Calu3 (cell line): ENCODE measurements around the gene BMP2. TPM values are rescaled to one million over a fixed set of nuclear protein-coding genes. Genes with fewer than 3 reads are reported as not detected.

Experiments used
- BruUV-seq: library from RNA; stranded (reverse); fragments of 400-500 nt; replicated peaks from 2 replicates; lab custom pipeline; 2021; lab: Mats Ljungman, UMichigan
- CTCF ChIA-PET: fragments of 300-600 bp; sonication (Branson Sonifier 250); formaldehyde crosslinking; loops from one replicate; lab custom pipeline; 2022; ENCODE audit warnings: antibody characterized with exemption; lab: Charles Lee
- DNase-seq: peaks from one replicate; pipeline ENCODE4 v3.0.0; 2022
- H3K27ac Mint-ChIP-seq: one replicate; pipeline ENCODE4 v1.8.0; 2022; ENCODE audit warnings: mixed read lengths; ENCODE audit not compliant: unreplicated experiment
- H3K27me3 Mint-ChIP-seq: one replicate; pipeline ENCODE4 v1.8.0; 2022; ENCODE audit warnings: mixed read lengths; ENCODE audit not compliant: unreplicated experiment
- H3K36me3 Mint-ChIP-seq: one replicate; pipeline ENCODE4 v1.8.0; 2022; ENCODE audit warnings: mild to moderate bottlenecking, moderate library complexity, mixed read lengths; ENCODE audit not compliant: insufficient read depth, unreplicated experiment
- H3K4me1 Mint-ChIP-seq: one replicate; pipeline ENCODE4 v1.8.0; 2022; ENCODE audit warnings: mild to moderate bottlenecking, low read depth, mixed read lengths; ENCODE audit not compliant: unreplicated experiment
- H3K4me3 Mint-ChIP-seq: one replicate; pipeline ENCODE4 v1.8.0; 2022; ENCODE audit warnings: mild to moderate bottlenecking, low read depth, moderate library complexity, mixed read lengths; ENCODE audit not compliant: unreplicated experiment
- H3K9me3 Mint-ChIP-seq: one replicate; pipeline ENCODE4 v1.8.0; 2022; ENCODE audit warnings: low read depth, mixed read lengths; ENCODE audit not compliant: unreplicated experiment
- intact Hi-C: fragments of 100-400 bp; cut with micrococcal nuclease; formaldehyde crosslinking; loops from one replicate; pipeline ENCODE4 v1.10.0; 2022; ENCODE audit not compliant: unreplicated experiment
- total RNA-seq: library from RNA; stranded (reverse); gene quantifications from 2 replicates; pipeline ENCODE4 v1.2.3, GENCODE V29; 2022
- TF ChIP-seq, protein P1 (sequence below): fragments of 200-600 bp; IDR thresholded peaks from one replicate; pipeline ENCODE4 v1.8.0; 2022; ENCODE audit warnings: antibody characterized with exemption; ENCODE audit not compliant: unreplicated experiment

Gene BMP2
- total RNA-seq, 1 experiment from 2014 or later, result 4.5 TPM

DNA sequence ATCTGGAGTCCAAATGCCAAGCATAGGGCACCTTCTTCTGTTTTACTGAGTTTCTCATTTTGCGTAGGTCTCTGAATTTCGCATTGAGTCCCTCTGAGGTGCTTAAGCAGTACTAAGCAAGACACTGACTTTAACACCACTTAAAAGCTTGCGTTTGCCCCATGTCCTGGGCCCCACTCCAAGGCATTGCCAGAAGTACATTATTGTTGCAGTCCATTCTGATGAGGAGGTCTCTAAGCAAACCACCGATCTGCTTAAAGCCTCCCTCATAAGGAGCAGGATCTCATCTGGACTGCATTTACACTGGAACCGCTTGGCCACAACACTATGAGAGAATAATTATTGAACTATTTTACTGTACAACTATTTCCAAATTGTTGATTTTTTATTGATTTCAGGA lies 16.3 kb downstream of the BMP2 start:
- intact Hi-C loops, result no loop called here
- Mint-ChIP-seq H3K9me3 (no peaks in the 10 kb centered on the region), H3K27me3 (no peaks in the 10 kb centered on the region), H3K27ac (no peak overlapping the region), H3K4me1 (peaks cover 7% of the 10 kb centered on the region), H3K4me3 (no peak overlapping the region), H3K36me3 (no peaks in the 10 kb centered on the region)
- DNase-seq, result no peak
- CTCF ChIA-PET, result no interaction called here
- no TSS peak for BruUV-seq
- TF ChIP-seq, protein P1, sequence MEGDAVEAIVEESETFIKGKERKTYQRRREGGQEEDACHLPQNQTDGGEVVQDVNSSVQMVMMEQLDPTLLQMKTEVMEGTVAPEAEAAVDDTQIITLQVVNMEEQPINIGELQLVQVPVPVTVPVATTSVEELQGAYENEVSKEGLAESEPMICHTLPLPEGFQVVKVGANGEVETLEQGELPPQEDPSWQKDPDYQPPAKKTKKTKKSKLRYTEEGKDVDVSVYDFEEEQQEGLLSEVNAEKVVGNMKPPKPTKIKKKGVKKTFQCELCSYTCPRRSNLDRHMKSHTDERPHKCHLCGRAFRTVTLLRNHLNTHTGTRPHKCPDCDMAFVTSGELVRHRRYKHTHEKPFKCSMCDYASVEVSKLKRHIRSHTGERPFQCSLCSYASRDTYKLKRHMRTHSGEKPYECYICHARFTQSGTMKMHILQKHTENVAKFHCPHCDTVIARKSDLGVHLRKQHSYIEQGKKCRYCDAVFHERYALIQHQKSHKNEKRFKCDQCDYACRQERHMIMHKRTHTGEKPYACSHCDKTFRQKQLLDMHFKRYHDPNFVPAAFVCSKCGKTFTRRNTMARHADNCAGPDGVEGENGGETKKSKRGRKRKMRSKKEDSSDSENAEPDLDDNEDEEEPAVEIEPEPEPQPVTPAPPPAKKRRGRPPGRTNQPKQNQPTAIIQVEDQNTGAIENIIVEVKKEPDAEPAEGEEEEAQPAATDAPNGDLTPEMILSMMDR, result no peak

DNA sequence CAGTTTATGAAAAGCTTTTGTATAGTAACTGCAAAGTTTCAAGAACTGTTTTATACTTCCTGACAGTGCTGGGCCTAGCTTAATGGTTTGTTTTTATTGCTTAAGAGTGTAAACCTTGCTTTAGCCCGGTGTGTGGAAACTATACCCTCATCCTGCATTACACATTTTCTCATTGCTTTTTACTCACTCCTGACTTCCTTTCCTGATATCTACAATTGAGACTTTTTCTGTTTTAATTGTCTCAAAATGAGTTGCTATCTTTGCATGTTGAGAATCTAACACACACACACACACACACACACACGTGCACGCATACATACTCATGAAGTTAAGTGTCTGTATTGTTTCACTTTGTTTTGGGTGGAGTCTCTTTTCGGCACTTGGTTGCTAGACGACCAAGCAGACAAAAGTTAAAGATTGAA lies 16.7 kb downstream of the BMP2 start:
- TF ChIP-seq, protein P1, result no peak

GRCh38 chr20:6784767-6785166 lies 17.3 kb downstream of the BMP2 start:
- TF ChIP-seq, protein P1, result no peak
- CTCF ChIA-PET, result interaction anchor here (0.7 kb wide), 1 partner anchor 66 kb away, joined by 3 read pairs; no protein-coding TSS in a partner anchor
- BruUV-seq, result no TSS peak
- Mint-ChIP-seq H3K4me1 (peaks cover 7% of the 10 kb centered on the region), H3K9me3 (no peaks in the 10 kb centered on the region), H3K4me3 (no peak overlapping the region), H3K36me3 (no peaks in the 10 kb centered on the region), H3K27me3 (no peaks in the 10 kb centered on the region), H3K27ac (no peak overlapping the region)
- DNase-seq, result no peak
- intact Hi-C loops, result no loop called here

More for the DNA sequence above, 16.7 kb downstream of the BMP2 start:
- no peaks in the 10 kb centered on the region for H3K27me3 Mint-ChIP-seq
- no peak overlapping the region for H3K27ac Mint-ChIP-seq
- intact Hi-C loops, result no loop called here
- DNase-seq, result no peak
- no peak overlapping the region for H3K4me3 Mint-ChIP-seq
- no TSS peak for BruUV-seq
- peaks cover 7% of the 10 kb centered on the region for H3K4me1 Mint-ChIP-seq
- CTCF ChIA-PET, result no interaction called here
- H3K36me3 Mint-ChIP-seq, result no peaks in the 10 kb centered on the region
- H3K9me3 Mint-ChIP-seq, result no peaks in the 10 kb centered on the region

- H3K9me3 Mint-ChIP-seq, result no peaks in the 10 kb centered on the region
- TF ChIP-seq, protein P1, result no peak
- peaks cover 7% of the 10 kb centered on the region for H3K4me1 Mint-ChIP-seq
- no peak overlapping the region for H3K27ac Mint-ChIP-seq
- CTCF ChIA-PET, result no interaction called here
- no peaks in the 10 kb centered on the region for H3K27me3 Mint-ChIP-seq
- no peak for DNase-seq
- intact Hi-C loops, result no loop called here
- no TSS peak for BruUV-seq
- no peaks in the 10 kb centered on the region for H3K36me3 Mint-ChIP-seq
- H3K4me3 Mint-ChIP-seq, result no peak overlapping the region
Measured at GRCh38 chr20:6786548-6786947, 19.1 kb downstream of the BMP2 start.
